Neural cell (in vitro differentiated cells): ENCODE results near the gene ZHX3. TPM values are rescaled to one million over a fixed set of nuclear protein-coding genes. Genes with fewer than 3 reads are reported as not detected.
A peak's percentile ranks its signal among the peaks of the same experiment; 100 is the strongest.

Experiments
- H2AFZ ChIP-seq: fragments of 200-600, 300-800 bp; sonication (generic), shearing (Covaris generic); 2 replicates; pipeline ENCODE4 v1.6.0; 2014; ENCODE audit warnings: low read depth, mild to moderate bottlenecking, antibody characterized with exemption, low read length, moderate library complexity
- H3F3A ChIP-seq: fragments of 200-600 bp; shearing (Covaris generic); 2 replicates; pipeline ENCODE4 v1.6.1; 2016; ENCODE audit warnings: mild to moderate bottlenecking, moderate library complexity, mixed read lengths, antibody characterized with exemption, low read length; ENCODE audit not compliant: insufficient read depth, poor library complexity, severe bottlenecking
- H3K27ac ChIP-seq: fragments of 200-600, 300-800 bp; sonication (generic), shearing (Covaris generic); 2 replicates; pipeline ENCODE4 v1.5.1; 2014; ENCODE audit warnings: mild to moderate bottlenecking, low read length, moderate library complexity
- H3K27me3 ChIP-seq: fragments of 300-800, 200-600 bp; sonication (generic), shearing (Covaris generic); 2 replicates; pipeline ENCODE4 v1.6.0; 2014; ENCODE audit warnings: mild to moderate bottlenecking, low read depth, low read length, moderate library complexity; ENCODE audit not compliant: insufficient read depth
- H3K36me3 ChIP-seq: fragments of 300-800, 200-600 bp; sonication (generic), shearing (Covaris generic); 2 replicates; pipeline ENCODE4 v1.5.1; 2014; ENCODE audit warnings: mild to moderate bottlenecking, antibody characterized with exemption, low read length, moderate library complexity; ENCODE audit not compliant: insufficient read depth
- H3K4me2 ChIP-seq: fragments of 300-800, 200-600 bp; sonication (generic), shearing (Covaris generic); 2 replicates; pipeline ENCODE4 v1.6.0; 2014; ENCODE audit warnings: mild to moderate bottlenecking, low read length
- H3K4me3 ChIP-seq: fragments of 300-800, 200-600 bp; sonication (generic), shearing (Covaris generic); 2 replicates; pipeline ENCODE4 v1.5.1; 2014; ENCODE audit warnings: mild to moderate bottlenecking, low read length, moderate library complexity
- H3K79me2 ChIP-seq: fragments of 200-600 bp; shearing (Covaris generic); replicated peaks from 2 replicates; pipeline ENCODE4 v1.6.0; 2014; ENCODE audit warnings: mild to moderate bottlenecking, low read length, moderate library complexity; ENCODE audit not compliant: insufficient read depth
- H3K9ac ChIP-seq: fragments of 300-800, 200-600 bp; sonication (generic), shearing (Covaris generic); 2 replicates; pipeline ENCODE4 v1.6.1; 2016; ENCODE audit warnings: mild to moderate bottlenecking, low read length, mixed read lengths
- H3K9me2 ChIP-seq: fragments of 200-600 bp; shearing (Covaris generic); 2 replicates; pipeline ENCODE4 v1.6.1; 2016; ENCODE audit warnings: mild to moderate bottlenecking, low read length, mixed read lengths; ENCODE audit not compliant: insufficient read depth
- H3K9me3 ChIP-seq: fragments of 200-600, 300-800 bp; sonication (generic), shearing (Covaris generic); 2 replicates; pipeline ENCODE4 v1.6.1; 2016; ENCODE audit warnings: mild to moderate bottlenecking, mixed run types, low read length, moderate library complexity, mixed read lengths
- H4K20me1 ChIP-seq: fragments of 200-600 bp; shearing (Covaris generic); 2 replicates; pipeline ENCODE4 v1.6.1; 2016; ENCODE audit warnings: mild to moderate bottlenecking, mixed run types; ENCODE audit not compliant: insufficient read depth
- EP300 ChIP-seq: fragments of 450-650 bp; conservative IDR thresholded peaks from 2 replicates; pipeline ENCODE4 v1.6.1; 2014; ENCODE audit warnings: antibody characterized with exemption, mild to moderate bottlenecking, moderate library complexity; ENCODE audit not compliant: poor library complexity, severe bottlenecking
- EZH2 ChIP-seq: fragments of 200-600, 300-800 bp; shearing (Covaris generic), sonication (generic); IDR thresholded peaks from 2 replicates; pipeline ENCODE4 v1.6.1; 2014; ENCODE audit warnings: antibody characterized with exemption, low read length, borderline replicate concordance, mild to moderate bottlenecking; ENCODE audit not compliant: insufficient read depth, poor library complexity, severe bottlenecking
- MXI1 ChIP-seq: fragments of 450-650 bp; conservative IDR thresholded peaks from 2 replicates; pipeline ENCODE4 v1.6.1; 2014; ENCODE audit warnings: antibody characterized with exemption, mild to moderate bottlenecking; ENCODE audit not compliant: poor library complexity, severe bottlenecking
- POLR2AphosphoS5 ChIP-seq: IDR thresholded peaks from 2 replicates; pipeline ENCODE4 v1.6.1; 2012
- RAD21 ChIP-seq: fragments of 450-650 bp; conservative IDR thresholded peaks from 2 replicates; pipeline ENCODE4 v1.6.1; 2014; ENCODE audit warnings: antibody characterized with exemption, mild to moderate bottlenecking, moderate library complexity
- SMC3 ChIP-seq: fragments of 450-650 bp; conservative IDR thresholded peaks from 2 replicates; pipeline ENCODE4 v1.6.1; 2014; ENCODE audit warnings: antibody characterized with exemption, mild to moderate bottlenecking, moderate library complexity; ENCODE audit not compliant: poor library complexity
- TAF1 ChIP-seq: IDR thresholded peaks from 2 replicates; pipeline ENCODE4 v1.6.1; 2012; ENCODE audit warnings: low read depth
- polyA plus RNA-seq: library from polyadenylated mRNA; depleted of rRNA; stranded (reverse); fragments of >200 nt; gene quantifications from 2 replicates; pipeline ENCODE4 v1.2.3, GENCODE V29; 2014
- TF ChIP-seq, protein P1 (sequence below): fragments of 450-650 bp; IDR thresholded peaks from 2 replicates; pipeline ENCODE4 v1.5.1; 2014; ENCODE audit warnings: antibody characterized with exemption, mild to moderate bottlenecking, moderate library complexity; ENCODE audit not compliant: poor library complexity, severe bottlenecking
- TF ChIP-seq, protein P2 (sequence below): IDR thresholded peaks from 2 replicates; pipeline ENCODE4 v1.6.1; 2012; ENCODE audit warnings: borderline replicate concordance

ZHX3 gene
- polyA plus RNA-seq, 1 donor from 2014 or later = 10.3 TPM

DNA sequence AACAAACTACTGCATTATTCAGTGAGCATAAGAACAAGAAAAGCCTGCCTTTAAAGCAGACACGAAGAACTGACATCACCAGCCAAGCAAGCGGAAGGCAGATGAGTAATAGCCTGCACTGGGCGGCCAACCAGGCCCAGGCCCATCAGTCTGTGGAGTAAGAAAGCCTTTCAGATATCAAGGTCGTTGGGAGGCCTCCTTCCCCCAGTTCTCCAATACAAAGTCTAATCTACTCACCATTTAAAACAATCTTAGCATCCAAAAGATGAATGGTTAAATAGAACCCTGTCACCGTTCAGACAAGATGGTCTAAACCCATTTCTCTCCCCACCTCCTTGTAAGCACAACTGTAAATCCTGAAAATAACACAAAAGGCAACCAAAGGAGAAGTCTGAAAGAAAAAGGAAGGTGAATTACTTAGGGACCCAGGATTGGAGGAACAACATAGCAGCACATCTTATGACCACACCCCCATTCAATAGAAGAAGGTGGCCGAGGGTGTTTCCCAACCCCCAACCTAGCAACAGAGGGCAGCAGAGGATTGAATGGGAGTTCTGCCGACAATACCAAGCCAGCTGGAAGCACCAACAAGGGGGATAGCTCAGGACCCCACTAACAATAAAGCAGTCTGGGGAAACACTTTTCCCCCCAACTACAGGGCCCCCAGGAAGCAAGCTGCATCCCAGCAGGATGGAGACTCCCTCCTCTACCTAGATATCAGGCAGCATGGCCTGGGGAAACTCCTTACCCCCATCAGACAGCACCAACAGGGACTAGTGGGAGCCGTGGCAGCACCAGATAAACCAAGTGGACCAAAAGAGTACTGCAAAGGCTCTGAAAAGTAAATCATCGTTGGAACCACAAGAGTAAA is 67.9 kb downstream of the ZHX3 start:
- no peaks in the 10 kb centered on the region for H3K27me3 ChIP-seq
- H3K36me3 ChIP-seq = no peaks in the 10 kb centered on the region
- H2AFZ ChIP-seq = no peak overlapping the region
- no peak overlapping the region for H3K9ac ChIP-seq
- no peak for TF ChIP-seq EZH2
- TF ChIP-seq, protein P1, sequence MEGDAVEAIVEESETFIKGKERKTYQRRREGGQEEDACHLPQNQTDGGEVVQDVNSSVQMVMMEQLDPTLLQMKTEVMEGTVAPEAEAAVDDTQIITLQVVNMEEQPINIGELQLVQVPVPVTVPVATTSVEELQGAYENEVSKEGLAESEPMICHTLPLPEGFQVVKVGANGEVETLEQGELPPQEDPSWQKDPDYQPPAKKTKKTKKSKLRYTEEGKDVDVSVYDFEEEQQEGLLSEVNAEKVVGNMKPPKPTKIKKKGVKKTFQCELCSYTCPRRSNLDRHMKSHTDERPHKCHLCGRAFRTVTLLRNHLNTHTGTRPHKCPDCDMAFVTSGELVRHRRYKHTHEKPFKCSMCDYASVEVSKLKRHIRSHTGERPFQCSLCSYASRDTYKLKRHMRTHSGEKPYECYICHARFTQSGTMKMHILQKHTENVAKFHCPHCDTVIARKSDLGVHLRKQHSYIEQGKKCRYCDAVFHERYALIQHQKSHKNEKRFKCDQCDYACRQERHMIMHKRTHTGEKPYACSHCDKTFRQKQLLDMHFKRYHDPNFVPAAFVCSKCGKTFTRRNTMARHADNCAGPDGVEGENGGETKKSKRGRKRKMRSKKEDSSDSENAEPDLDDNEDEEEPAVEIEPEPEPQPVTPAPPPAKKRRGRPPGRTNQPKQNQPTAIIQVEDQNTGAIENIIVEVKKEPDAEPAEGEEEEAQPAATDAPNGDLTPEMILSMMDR = peak; percentile 12
- no peaks in the 10 kb centered on the region for H3K9me2 ChIP-seq
- H3K79me2 ChIP-seq = no peaks in the 10 kb centered on the region
- H3K27ac ChIP-seq = no peak overlapping the region
- no peaks in the 10 kb centered on the region for H4K20me1 ChIP-seq
- H3F3A ChIP-seq = no peaks in the 10 kb centered on the region
- H3K9me3 ChIP-seq = no peaks in the 10 kb centered on the region
- no peak overlapping the region for H3K4me3 ChIP-seq
- no peak overlapping the region for H3K4me2 ChIP-seq

DNA sequence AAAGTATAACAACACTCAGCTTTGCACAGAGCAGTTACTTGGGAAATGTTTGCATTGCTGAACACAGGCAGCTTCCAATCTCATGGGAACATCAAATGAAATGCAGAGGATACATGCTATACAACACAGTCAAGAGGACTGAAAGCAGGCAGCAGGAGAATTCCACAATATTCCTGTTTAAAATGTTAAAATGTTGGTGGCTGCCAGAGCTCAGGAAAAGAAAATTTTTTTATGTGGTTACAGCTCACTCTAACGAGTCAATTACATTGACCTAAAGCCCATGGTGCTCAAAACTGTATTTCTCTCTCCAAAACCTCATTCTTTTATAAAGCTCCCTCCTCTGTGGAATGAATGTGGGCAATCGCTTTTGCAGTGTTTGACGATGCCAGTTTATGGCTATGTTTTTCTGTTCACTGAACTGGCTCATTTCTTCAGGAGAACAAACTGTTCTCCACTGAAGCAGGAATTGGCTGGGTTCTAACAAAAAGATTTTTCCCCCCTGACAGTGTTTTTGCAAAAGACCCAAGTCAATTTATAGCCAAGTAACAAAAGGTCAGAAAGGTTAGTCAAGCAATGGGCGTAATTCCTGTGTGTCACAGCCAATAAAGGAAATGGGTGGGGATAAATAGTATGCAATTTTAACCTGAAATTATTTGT is 69.0 kb downstream of the ZHX3 start:
- Histone ChIP-seq H3K9me2 (no peaks in the 10 kb centered on the region), H3F3A (no peaks in the 10 kb centered on the region), H4K20me1 (no peaks in the 10 kb centered on the region), H3K4me3 (no peak overlapping the region), H3K79me2 (no peaks in the 10 kb centered on the region), H3K9ac (no peak overlapping the region), H3K9me3 (no peaks in the 10 kb centered on the region), H3K4me2 (no peak overlapping the region), H2AFZ (no peak overlapping the region), H3K27me3 (no peaks in the 10 kb centered on the region), H3K36me3 (no peaks in the 10 kb centered on the region), H3K27ac (no peak overlapping the region)
- no peak for TF ChIP-seq TAF1
- TF ChIP-seq EZH2 = no peak
- TF ChIP-seq SMC3 = no peak
- TF ChIP-seq, protein P2, sequence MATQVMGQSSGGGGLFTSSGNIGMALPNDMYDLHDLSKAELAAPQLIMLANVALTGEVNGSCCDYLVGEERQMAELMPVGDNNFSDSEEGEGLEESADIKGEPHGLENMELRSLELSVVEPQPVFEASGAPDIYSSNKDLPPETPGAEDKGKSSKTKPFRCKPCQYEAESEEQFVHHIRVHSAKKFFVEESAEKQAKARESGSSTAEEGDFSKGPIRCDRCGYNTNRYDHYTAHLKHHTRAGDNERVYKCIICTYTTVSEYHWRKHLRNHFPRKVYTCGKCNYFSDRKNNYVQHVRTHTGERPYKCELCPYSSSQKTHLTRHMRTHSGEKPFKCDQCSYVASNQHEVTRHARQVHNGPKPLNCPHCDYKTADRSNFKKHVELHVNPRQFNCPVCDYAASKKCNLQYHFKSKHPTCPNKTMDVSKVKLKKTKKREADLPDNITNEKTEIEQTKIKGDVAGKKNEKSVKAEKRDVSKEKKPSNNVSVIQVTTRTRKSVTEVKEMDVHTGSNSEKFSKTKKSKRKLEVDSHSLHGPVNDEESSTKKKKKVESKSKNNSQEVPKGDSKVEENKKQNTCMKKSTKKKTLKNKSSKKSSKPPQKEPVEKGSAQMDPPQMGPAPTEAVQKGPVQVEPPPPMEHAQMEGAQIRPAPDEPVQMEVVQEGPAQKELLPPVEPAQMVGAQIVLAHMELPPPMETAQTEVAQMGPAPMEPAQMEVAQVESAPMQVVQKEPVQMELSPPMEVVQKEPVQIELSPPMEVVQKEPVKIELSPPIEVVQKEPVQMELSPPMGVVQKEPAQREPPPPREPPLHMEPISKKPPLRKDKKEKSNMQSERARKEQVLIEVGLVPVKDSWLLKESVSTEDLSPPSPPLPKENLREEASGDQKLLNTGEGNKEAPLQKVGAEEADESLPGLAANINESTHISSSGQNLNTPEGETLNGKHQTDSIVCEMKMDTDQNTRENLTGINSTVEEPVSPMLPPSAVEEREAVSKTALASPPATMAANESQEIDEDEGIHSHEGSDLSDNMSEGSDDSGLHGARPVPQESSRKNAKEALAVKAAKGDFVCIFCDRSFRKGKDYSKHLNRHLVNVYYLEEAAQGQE = no peak
- TF ChIP-seq POLR2AphosphoS5 = no peak
- TF ChIP-seq EP300 = no peak
- no peak for TF ChIP-seq MXI1
- TF ChIP-seq, protein P1 = no peak
- no peak for TF ChIP-seq RAD21
